Upper lobe of left lung (tissue), 6 donors: ENCODE data around the gene CD70. TPM values are rescaled to one million over a fixed set of nuclear protein-coding genes. Genes with fewer than 3 reads are reported as not detected.

Experiments used
- ATAC-seq, 2 donors: fragments of 200-7000 bp; cut with Tn5 transposase; one replicate each; pipeline ENCODE4 v1.9.1; 2022; ENCODE audit warnings: mild to moderate bottlenecking in 2 of 2, moderate library complexity in 2 of 2; ENCODE audit not compliant: low FRiP score in 2 of 2
- DNase-seq, 2 donors: peaks; one replicate each; pipeline ENCODE4 v3.0.0-alpha.2; 2019 to 2020
- H3K27ac ChIP-seq, 4 donors: fragments of 200-600 bp; sonication (generic); one replicate each; pipeline ENCODE4 v1.5.1; 2016 to 2019
- H3K27me3 ChIP-seq, 4 donors: fragments of 200-600 bp; sonication (generic); one replicate each; pipeline ENCODE4 v1.5.1; 2017 to 2019
- H3K36me3 ChIP-seq, 4 donors: fragments of 200-600 bp; sonication (generic); one replicate each; pipeline ENCODE4 v1.5.1; 2016 to 2019
- H3K4me1 ChIP-seq, 4 donors: fragments of 200-600 bp; sonication (generic); one replicate each; pipeline ENCODE4 v1.5.1; 2018 to 2019
- H3K4me3 ChIP-seq, 4 donors: fragments of 200-600 bp; sonication (generic); one replicate each; pipeline ENCODE4 v1.5.1; 2017 to 2019; ENCODE audit warnings: mild to moderate bottlenecking in 2 of 4, moderate library complexity in 1 of 4
- H3K9me3 ChIP-seq, 4 donors: fragments of 200-600 bp; sonication (generic); one replicate each; pipeline ENCODE4 v1.5.1; 2018 to 2019
- EP300 ChIP-seq, 4 donors: sonication (generic); formaldehyde crosslinking; IDR thresholded peaks; one replicate each; pipeline ENCODE4 v1.5.1; 2017; ENCODE audit warnings: antibody characterized with exemption in 4 of 4, control low read depth in 2 of 4
- POLR2A ChIP-seq, 4 donors: fragments of 450-650 bp; IDR thresholded peaks; one replicate each; pipeline ENCODE4 v1.5.1; 2016 to 2017; ENCODE audit warnings: antibody characterized with exemption in 4 of 4, mild to moderate bottlenecking in 2 of 4
- POLR2AphosphoS5 ChIP-seq, 2 donors: sonication (generic); formaldehyde crosslinking; IDR thresholded peaks; one replicate each; pipeline ENCODE4 v1.5.1; 2017; ENCODE audit warnings: antibody characterized with exemption in 2 of 2
- WGBS, 2 donors: methylation state at CpG; one replicate each; pipeline ENCODE4 v1.1.5; 2017 to 2018; 5-methylcytosine and 5-hydroxymethylcytosine counted together
- total RNA-seq, 6 donors: library from RNA; depleted of rRNA in 4 of 6; stranded (reverse); fragments of >200 nt in 4 of 6; gene quantifications; one replicate each; pipeline versions ENCODE4 v1.1.0 to v1.2.1, GENCODE V29; 2016 to 2021
- TF ChIP-seq, protein P1 (sequence below), 6 experiments: fragments of 450-650 bp in 4 of 6; fragments of 200-600 bp in 2 of 6; sonication (generic) in 2 of 6; IDR thresholded peaks; one replicate each; pipeline ENCODE4 v1.5.1; 2016 to 2019; ENCODE audit warnings: antibody characterized with exemption in 6 of 6
- donor health status: DM: no; HTN: no; CAD: no; lungs with moderate emphysema.
- donor health status: DM: no; HTN: yes; CAD: no; lungs with severe emphysema.

The CD70 gene
- total RNA-seq, 6 donors from 2014 or later: 0.31 to 1.3 TPM; not detected in 4

DNA sequence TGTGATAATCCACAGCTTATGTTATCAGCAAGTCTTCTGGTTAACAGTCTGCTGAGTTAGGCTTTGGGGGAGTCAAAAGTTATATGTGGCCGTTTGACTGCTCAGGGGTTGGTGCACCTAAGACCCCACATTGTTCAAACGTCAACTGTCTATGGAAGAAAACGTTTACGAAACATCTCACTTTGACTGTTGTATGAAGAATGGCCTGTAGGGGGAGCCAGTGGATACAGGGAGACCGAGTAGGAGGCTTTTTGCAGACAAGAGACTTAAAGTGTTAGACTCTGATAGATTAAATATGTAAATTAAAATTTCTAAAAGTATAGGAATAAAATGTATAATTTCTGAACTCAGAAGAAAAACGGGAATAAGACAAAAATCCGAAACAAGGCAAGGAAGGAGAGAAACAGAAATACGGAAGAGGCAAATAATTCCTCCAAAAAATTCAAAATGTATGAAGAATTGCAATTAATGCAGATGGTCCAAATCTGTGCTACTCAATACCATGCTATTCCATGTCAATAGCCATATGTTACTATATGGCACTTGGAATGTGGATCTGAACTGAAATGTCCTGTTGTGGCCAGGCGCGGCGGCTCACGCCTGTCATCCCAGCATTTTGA is 41.2 kb upstream of the CD70 start:
- no peak for TF ChIP-seq POLR2A (IDR thresholded peaks at IDR 0.05)
- TF ChIP-seq, protein P1, sequence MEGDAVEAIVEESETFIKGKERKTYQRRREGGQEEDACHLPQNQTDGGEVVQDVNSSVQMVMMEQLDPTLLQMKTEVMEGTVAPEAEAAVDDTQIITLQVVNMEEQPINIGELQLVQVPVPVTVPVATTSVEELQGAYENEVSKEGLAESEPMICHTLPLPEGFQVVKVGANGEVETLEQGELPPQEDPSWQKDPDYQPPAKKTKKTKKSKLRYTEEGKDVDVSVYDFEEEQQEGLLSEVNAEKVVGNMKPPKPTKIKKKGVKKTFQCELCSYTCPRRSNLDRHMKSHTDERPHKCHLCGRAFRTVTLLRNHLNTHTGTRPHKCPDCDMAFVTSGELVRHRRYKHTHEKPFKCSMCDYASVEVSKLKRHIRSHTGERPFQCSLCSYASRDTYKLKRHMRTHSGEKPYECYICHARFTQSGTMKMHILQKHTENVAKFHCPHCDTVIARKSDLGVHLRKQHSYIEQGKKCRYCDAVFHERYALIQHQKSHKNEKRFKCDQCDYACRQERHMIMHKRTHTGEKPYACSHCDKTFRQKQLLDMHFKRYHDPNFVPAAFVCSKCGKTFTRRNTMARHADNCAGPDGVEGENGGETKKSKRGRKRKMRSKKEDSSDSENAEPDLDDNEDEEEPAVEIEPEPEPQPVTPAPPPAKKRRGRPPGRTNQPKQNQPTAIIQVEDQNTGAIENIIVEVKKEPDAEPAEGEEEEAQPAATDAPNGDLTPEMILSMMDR (IDR thresholded peaks at IDR 0.05): peak; percentile 58 to 86 (median 76)
- TF ChIP-seq POLR2AphosphoS5 (IDR thresholded peaks at IDR 0.05): no peak
- no peak for TF ChIP-seq EP300 (IDR thresholded peaks at IDR 0.05)
- 39 to 41% methylated on average over 12 of the region's 12 CpGs for WGBS, 2 donors
- Histone ChIP-seq H3K27ac (no peak overlapping the region), H3K36me3 (no peaks in the 10 kb centered on the region), H3K4me3 (no peak overlapping the region), H3K4me1 (peaks cover 0 to 4% (median 0%) of the 10 kb centered on the region in 4 donors), H3K9me3 (no peaks in the 10 kb centered on the region), H3K27me3 (no peaks in the 10 kb centered on the region)
- DNase-seq (peak in 1 of 2 donors; percentile 65), ATAC-seq (peak; percentile 88 to 91)

DNA sequence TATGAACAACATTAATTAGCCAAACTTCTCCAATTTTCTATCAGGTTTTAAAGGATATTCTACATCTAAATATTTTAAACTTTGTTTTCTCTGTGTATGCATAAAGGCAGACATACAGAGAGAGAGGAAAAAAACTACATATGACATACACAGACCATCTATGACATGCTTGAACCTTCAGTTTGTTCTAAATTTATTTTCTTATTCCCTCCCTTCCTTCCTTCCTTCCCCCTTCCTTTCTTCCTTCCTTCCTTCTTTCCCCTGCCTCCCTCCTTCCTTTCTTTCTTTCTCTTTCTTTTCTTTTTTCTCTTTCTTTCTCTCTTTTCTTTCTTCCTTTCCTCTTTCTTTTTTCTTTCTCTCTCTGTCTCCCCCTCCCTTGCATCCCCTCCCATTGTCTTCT is 35.8 kb upstream of the CD70 start:
- Histone ChIP-seq H3K27ac (no peak overlapping the region), H3K27me3 (no peaks in the 10 kb centered on the region), H3K4me1 (no peaks in the 10 kb centered on the region), H3K9me3 (no peaks in the 10 kb centered on the region), H3K36me3 (no peaks in the 10 kb centered on the region), H3K4me3 (no peak overlapping the region)
- TF ChIP-seq EP300 (IDR thresholded peaks at IDR 0.05): no peak
- TF ChIP-seq POLR2A (IDR thresholded peaks at IDR 0.05): no peak
- no peak for ATAC-seq
- no peak for DNase-seq

DNA sequence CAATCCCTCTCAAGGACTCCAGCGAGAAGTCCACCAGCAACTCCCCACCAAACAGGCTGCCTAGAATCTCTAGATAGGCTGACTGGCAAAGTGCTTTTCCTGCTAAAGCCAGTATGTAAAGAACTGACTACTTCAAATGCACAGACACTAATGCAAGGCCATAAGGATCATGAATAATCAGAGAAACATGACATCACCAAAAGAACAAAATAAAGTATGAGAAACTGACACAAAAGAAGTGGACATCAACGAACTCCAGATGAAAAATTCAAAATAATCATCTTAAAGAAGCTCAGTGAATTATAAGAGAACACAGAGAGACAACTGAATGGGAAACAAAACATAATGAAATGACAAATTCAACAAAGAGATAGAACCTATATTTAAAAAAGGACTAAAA is 26.4 kb upstream of the CD70 start:
- DNase-seq (no peak), ATAC-seq (no peak)
- TF ChIP-seq POLR2AphosphoS5 (IDR thresholded peaks at IDR 0.05) (no peak), POLR2A (IDR thresholded peaks at IDR 0.05) (no peak)
- H3K27me3 ChIP-seq: no peaks in the 10 kb centered on the region
- H3K4me1 ChIP-seq: no peaks in the 10 kb centered on the region
- no peaks in the 10 kb centered on the region for H3K9me3 ChIP-seq
- no peak overlapping the region for H3K27ac ChIP-seq
- H3K4me3 ChIP-seq: no peak overlapping the region
- H3K36me3 ChIP-seq: no peaks in the 10 kb centered on the region
- 65 to 74% methylated on average over 1 to 2 of the region's 2 CpGs for WGBS, 2 donors

DNA sequence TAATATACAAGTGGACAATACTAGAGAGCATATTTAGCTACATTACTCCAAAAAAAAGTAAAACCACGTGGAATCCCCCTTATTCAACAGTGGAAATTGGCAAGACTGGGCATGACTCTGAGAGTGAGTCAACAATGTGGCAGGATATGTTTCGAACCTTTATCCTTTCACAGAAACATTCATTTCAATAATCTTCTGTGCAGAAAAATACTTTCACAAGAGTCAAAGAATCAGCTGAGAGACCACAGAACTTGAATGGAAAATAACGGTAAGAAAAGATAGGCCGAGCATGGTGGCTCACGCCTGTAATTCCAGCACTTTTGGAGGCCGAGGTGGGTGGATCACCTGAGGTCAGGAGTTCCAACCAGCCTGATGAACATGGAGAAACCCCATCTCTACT is 25.1 kb upstream of the CD70 start:
- no peaks in the 10 kb centered on the region for H3K9me3 ChIP-seq
- TF ChIP-seq, protein P1 (IDR thresholded peaks at IDR 0.05): no peak
- TF ChIP-seq POLR2AphosphoS5 (IDR thresholded peaks at IDR 0.05) (no peak), EP300 (IDR thresholded peaks at IDR 0.05) (no peak), POLR2A (IDR thresholded peaks at IDR 0.05) (no peak)
- H3K27ac ChIP-seq: no peak overlapping the region
- H3K36me3 ChIP-seq: no peaks in the 10 kb centered on the region
- H3K27me3 ChIP-seq: no peaks in the 10 kb centered on the region
- 81 to 82% methylated on average over 6 of the region's 6 CpGs for WGBS, 2 donors
- no peaks in the 10 kb centered on the region for H3K4me1 ChIP-seq
- DNase-seq (no peak), ATAC-seq (no peak)
- H3K4me3 ChIP-seq: no peak overlapping the region

DNA sequence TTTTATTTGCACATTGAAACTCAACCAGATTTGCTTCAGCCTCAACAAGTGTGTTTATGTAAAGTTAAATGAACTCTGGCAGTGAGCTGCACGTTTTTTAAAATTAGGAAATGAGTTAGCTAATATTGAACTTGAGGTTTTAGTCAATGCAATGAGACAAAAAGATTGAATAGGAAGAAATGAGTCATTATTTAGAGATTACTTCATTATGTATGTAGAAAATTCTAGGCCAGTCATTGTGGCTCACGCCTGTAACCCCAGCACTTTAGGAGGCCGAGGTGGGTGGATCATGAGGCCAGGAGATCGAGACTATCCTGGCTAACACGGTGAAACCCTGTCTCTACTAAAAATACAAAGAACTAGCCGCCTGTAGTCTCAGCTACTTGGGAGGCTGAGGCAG is 22.8 kb upstream of the CD70 start:
- WGBS, 2 donors: 59 to 66% methylated on average over 6 of the region's 6 CpGs
- no peak overlapping the region for H3K27ac ChIP-seq
- no peaks in the 10 kb centered on the region for H3K4me1 ChIP-seq
- H3K36me3 ChIP-seq: no peaks in the 10 kb centered on the region
- TF ChIP-seq EP300 (IDR thresholded peaks at IDR 0.05) (no peak), POLR2AphosphoS5 (IDR thresholded peaks at IDR 0.05) (no peak), POLR2A (IDR thresholded peaks at IDR 0.05) (no peak)
- TF ChIP-seq, protein P1 (IDR thresholded peaks at IDR 0.05): no peak
- H3K4me3 ChIP-seq: no peak overlapping the region
- DNase-seq: no peak
- H3K27me3 ChIP-seq: no peaks in the 10 kb centered on the region
- no peak for ATAC-seq
- no peaks in the 10 kb centered on the region for H3K9me3 ChIP-seq
